ENCODE measurements around the gene SCARB2.

- TF ChIP-seq, protein P1, sequence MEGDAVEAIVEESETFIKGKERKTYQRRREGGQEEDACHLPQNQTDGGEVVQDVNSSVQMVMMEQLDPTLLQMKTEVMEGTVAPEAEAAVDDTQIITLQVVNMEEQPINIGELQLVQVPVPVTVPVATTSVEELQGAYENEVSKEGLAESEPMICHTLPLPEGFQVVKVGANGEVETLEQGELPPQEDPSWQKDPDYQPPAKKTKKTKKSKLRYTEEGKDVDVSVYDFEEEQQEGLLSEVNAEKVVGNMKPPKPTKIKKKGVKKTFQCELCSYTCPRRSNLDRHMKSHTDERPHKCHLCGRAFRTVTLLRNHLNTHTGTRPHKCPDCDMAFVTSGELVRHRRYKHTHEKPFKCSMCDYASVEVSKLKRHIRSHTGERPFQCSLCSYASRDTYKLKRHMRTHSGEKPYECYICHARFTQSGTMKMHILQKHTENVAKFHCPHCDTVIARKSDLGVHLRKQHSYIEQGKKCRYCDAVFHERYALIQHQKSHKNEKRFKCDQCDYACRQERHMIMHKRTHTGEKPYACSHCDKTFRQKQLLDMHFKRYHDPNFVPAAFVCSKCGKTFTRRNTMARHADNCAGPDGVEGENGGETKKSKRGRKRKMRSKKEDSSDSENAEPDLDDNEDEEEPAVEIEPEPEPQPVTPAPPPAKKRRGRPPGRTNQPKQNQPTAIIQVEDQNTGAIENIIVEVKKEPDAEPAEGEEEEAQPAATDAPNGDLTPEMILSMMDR (IDR thresholded peaks at IDR 0.05; ENCODE audit: poor library complexity), result no peak
- no peak for TF ChIP-seq EZH2 (IDR thresholded peaks at IDR 0.05; ENCODE audit: borderline replicate concordance)
These were observed 22.3 kb upstream of the SCARB2 start for GRCh38 chr4:76235915-76236314.
